H9 (cell line): ENCODE results near the gene MRM2. TPM values are rescaled to one million over a fixed set of nuclear protein-coding genes. Genes with fewer than 3 reads are reported as not detected.

Experiments
- DNase-seq: peaks from one replicate; pipeline ENCODE4 v3.0.0-alpha.2; 2017
- H2AFZ ChIP-seq: one replicate; pipeline ENCODE4 v1.6.1; 2013; ENCODE audit warnings: mild to moderate bottlenecking, low read length, control low read depth, moderate library complexity
- H2AK5ac ChIP-seq: 2 replicates; pipeline ENCODE4 v1.6.1; 2013; ENCODE audit warnings: low read length, control low read depth, mixed read lengths; ENCODE audit not compliant: insufficient read length
- H2BK120ac ChIP-seq: one replicate; pipeline ENCODE4 v1.6.1; 2013; ENCODE audit warnings: low read depth, mild to moderate bottlenecking, low read length, control low read depth, inconsistent platforms; ENCODE audit not compliant: poor library complexity, severe bottlenecking
- H2BK12ac ChIP-seq: 2 replicates; pipeline ENCODE4 v1.6.1; 2013; ENCODE audit warnings: low read length, control low read depth, mixed read lengths, low read depth; ENCODE audit not compliant: insufficient read length
- H2BK15ac ChIP-seq: 2 replicates; pipeline ENCODE4 v1.6.1; 2013; ENCODE audit warnings: low read depth, low read length, control low read depth
- H2BK20ac ChIP-seq: one replicate; pipeline ENCODE4 v1.6.1; 2013; ENCODE audit warnings: low read depth, mild to moderate bottlenecking, low read length, control low read depth, inconsistent platforms; ENCODE audit not compliant: poor library complexity, severe bottlenecking
- H2BK5ac ChIP-seq: 2 replicates; pipeline ENCODE4 v1.6.1; 2013; ENCODE audit warnings: low read length, control low read depth, mixed read lengths; ENCODE audit not compliant: insufficient read length
- H3K14ac ChIP-seq: 2 replicates; pipeline ENCODE4 v1.6.1; 2013; ENCODE audit warnings: low read length, control low read depth; ENCODE audit not compliant: insufficient read depth
- H3K18ac ChIP-seq: 2 replicates; pipeline ENCODE4 v1.6.1; 2013; ENCODE audit warnings: low read depth, mild to moderate bottlenecking, mixed read lengths, low read length, control low read depth; ENCODE audit not compliant: insufficient read length
- H3K23ac ChIP-seq: 2 replicates; pipeline ENCODE4 v1.6.1; 2013; ENCODE audit warnings: low read length, control low read depth, mixed read lengths, low read depth; ENCODE audit not compliant: insufficient read length
- H3K23me2 ChIP-seq: 2 replicates; pipeline ENCODE4 v1.6.1; 2013; ENCODE audit warnings: low read depth, mild to moderate bottlenecking, mixed read lengths, low read length, control low read depth; ENCODE audit not compliant: insufficient read length, poor library complexity, severe bottlenecking
- H3K27ac ChIP-seq: 2 replicates; pipeline ENCODE4 v1.5.1; 2013; ENCODE audit warnings: low read length, control low read depth, mixed read lengths, low read depth; ENCODE audit not compliant: insufficient read length
- H3K27me3 ChIP-seq: 2 replicates; pipeline ENCODE4 v1.6.1; 2013; ENCODE audit warnings: low read length, control low read depth, inconsistent platforms; ENCODE audit not compliant: insufficient read depth
- H3K4ac ChIP-seq: 2 replicates; pipeline ENCODE4 v1.6.1; 2013; ENCODE audit warnings: low read depth, mild to moderate bottlenecking, control low read depth, inconsistent platforms, low read length, moderate library complexity
- H3K4me1 ChIP-seq: 2 replicates; pipeline ENCODE4 v1.6.1; 2013; ENCODE audit warnings: low read length, control low read depth, inconsistent platforms; ENCODE audit not compliant: insufficient read depth
- H3K4me2 ChIP-seq: 2 replicates; pipeline ENCODE4 v1.6.1; 2013; ENCODE audit warnings: low read length, control low read depth, mixed read lengths; ENCODE audit not compliant: insufficient read length, insufficient read depth
- H3K56ac ChIP-seq: 2 replicates; pipeline ENCODE4 v1.6.1; 2013; ENCODE audit warnings: low read depth, mild to moderate bottlenecking, mixed read lengths, low read length, control low read depth; ENCODE audit not compliant: insufficient read length
- H3K79me1 ChIP-seq: 2 replicates; pipeline ENCODE4 v1.6.1; 2013; ENCODE audit warnings: low read depth, mild to moderate bottlenecking, moderate library complexity, low read length, control low read depth, inconsistent platforms; ENCODE audit not compliant: insufficient read depth, poor library complexity, severe bottlenecking
- H3K79me2 ChIP-seq: 2 replicates; pipeline ENCODE4 v1.6.1; 2013; ENCODE audit warnings: low read length, control low read depth, inconsistent platforms; ENCODE audit not compliant: insufficient read depth
- H3K9ac ChIP-seq: 2 replicates; pipeline ENCODE4 v1.6.1; 2013; ENCODE audit warnings: low read length, control low read depth, mixed read lengths; ENCODE audit not compliant: insufficient read length; ENCODE audit errors: extremely low read depth
- H3K9me3 ChIP-seq: one replicate; pipeline ENCODE4 v1.6.1; 2013; ENCODE audit warnings: low read depth, low read length, inconsistent platforms; ENCODE audit not compliant: control insufficient read depth
- H3T11ph ChIP-seq: one replicate; pipeline ENCODE4 v1.6.1; 2013; ENCODE audit warnings: mild to moderate bottlenecking, low read length, control low read depth, inconsistent platforms
- H4K20me1 ChIP-seq: one replicate; pipeline ENCODE4 v1.6.1; 2013; ENCODE audit not compliant: control insufficient read depth, insufficient read length, insufficient read depth
- H4K5ac ChIP-seq: 2 replicates; pipeline ENCODE4 v1.6.1; 2013; ENCODE audit warnings: low read depth, mild to moderate bottlenecking, mixed read lengths, low read length, control low read depth; ENCODE audit not compliant: insufficient read length
- H4K8ac ChIP-seq: replicated peaks from 2 replicates; pipeline ENCODE4 v1.6.1; 2013; ENCODE audit warnings: low read length, control low read depth, mixed read lengths, low read depth; ENCODE audit not compliant: insufficient read length
- H4K91ac ChIP-seq: 2 replicates; pipeline ENCODE4 v1.6.1; 2013; ENCODE audit warnings: low read depth, mild to moderate bottlenecking, moderate library complexity, mixed read lengths, low read length, control low read depth; ENCODE audit not compliant: insufficient read length
- H3K27ac Mint-ChIP-seq, 3 experiments: 2 replicates in 2 of 3; 3 replicates in 1 of 3; pipeline ENCODE4 v1.8.0; 2020 to 2021; ENCODE audit warnings: mixed read lengths in 3 of 3, mild to moderate bottlenecking in 1 of 3, moderate library complexity in 1 of 3
- H3K27me3 Mint-ChIP-seq: 2 replicates; pipeline ENCODE4 v1.8.0; 2021; ENCODE audit warnings: low read depth, mild to moderate bottlenecking, moderate library complexity, mixed read lengths
- H3K36me3 Mint-ChIP-seq, 3 experiments: 2 replicates in 2 of 3; 3 replicates in 1 of 3; pipeline ENCODE4 v1.8.0; 2020 to 2021; ENCODE audit warnings: low read depth in 3 of 3, mixed read lengths in 3 of 3; ENCODE audit not compliant: insufficient read depth in 1 of 3
- H3K4me1 Mint-ChIP-seq, 2 experiments: 2 replicates each; pipeline ENCODE4 v1.8.0; 2020; ENCODE audit warnings: mixed read lengths in 2 of 2
- H3K4me3 Mint-ChIP-seq, 2 experiments: 2 replicates in 1 of 2; 3 replicates in 1 of 2; pipeline ENCODE4 v1.8.0; 2020 to 2021; ENCODE audit warnings: mild to moderate bottlenecking in 2 of 2, mixed read lengths in 2 of 2, moderate library complexity in 1 of 2
- H3K9me3 Mint-ChIP-seq, 2 experiments: 2 replicates in 1 of 2; 3 replicates in 1 of 2; pipeline ENCODE4 v1.8.0; 2020; ENCODE audit warnings: mild to moderate bottlenecking in 2 of 2, mixed read lengths in 2 of 2, moderate library complexity in 1 of 2
- CTCF ChIP-seq: fragments of 200-600 bp; sonication (generic); conservative IDR thresholded peaks from 3 replicates; pipeline ENCODE4 v1.8.0; 2021; ENCODE audit warnings: antibody characterized with exemption, mild to moderate bottlenecking
- WGBS: extraction: QIAGEN DNeasy Blood & Tissue Kit; methylation state at CpG from one replicate; pipeline ENCODE4 v1.1.7; 2013; ENCODE audit warnings: missing lambda C conversion rate, low lambda C conversion rate, mixed read lengths; ENCODE audit not compliant: insufficient read length; ENCODE audit errors: extremely low coverage; 5-methylcytosine and 5-hydroxymethylcytosine counted together
- total RNA-seq: library from RNA; stranded (reverse); gene quantifications from 2 replicates; pipeline ENCODE4 v1.2.1, GENCODE V29; 2021

MRM2 gene
- total RNA-seq, 1 experiment from 2014 or later: 59.0 TPM

- no peak overlapping the region for H2AFZ ChIP-seq
- H3K23ac ChIP-seq: no peak overlapping the region
- H3K23me2 ChIP-seq: no peaks in the 10 kb centered on the region
- H2BK12ac ChIP-seq: no peak overlapping the region
- no peak overlapping the region for H3K4me2 ChIP-seq
- Mint-ChIP-seq H3K4me1 (no peaks in the 10 kb centered on the region), H3K4me3 (no peak overlapping the region), H3K36me3 (peaks cover 14 to 52% (median 31%) of the 10 kb centered on the region in 3 experiments), H3K27me3 (no peaks in the 10 kb centered on the region), H3K9me3 (peaks cover under 1% of the 10 kb centered on the region in 2 experiments; a peak in 1 of 5 replicates), H3K27ac (0 out of 7 replicates have a peak overlapping the region, but pooled peaks of 1 of the 3 experiments have one; percentile 57)
- no peak overlapping the region for H3K27ac ChIP-seq
- no peak overlapping the region for H2AK5ac ChIP-seq
- no peak overlapping the region for H3K4ac ChIP-seq
- H3K79me1 ChIP-seq: no peaks in the 10 kb centered on the region
- H2BK120ac ChIP-seq: no peak overlapping the region
- H4K91ac ChIP-seq: no peak overlapping the region
- no peak overlapping the region for H4K5ac ChIP-seq
- DNase-seq: no peak
- TF ChIP-seq CTCF: no peak
- H4K8ac ChIP-seq: no peak overlapping the region
- no peak overlapping the region for H2BK5ac ChIP-seq
- H2BK15ac ChIP-seq: no peak overlapping the region
- H3K18ac ChIP-seq: no peak overlapping the region
- H4K20me1 ChIP-seq: no peaks in the 10 kb centered on the region
- no peaks in the 10 kb centered on the region for H3K9me3 ChIP-seq
- no peak overlapping the region for H3T11ph ChIP-seq
- H2BK20ac ChIP-seq: no peak overlapping the region
- H3K9ac ChIP-seq: no peak overlapping the region
- no peaks in the 10 kb centered on the region for H3K27me3 ChIP-seq
- H3K79me2 ChIP-seq: no peaks in the 10 kb centered on the region
- H3K56ac ChIP-seq: no peak overlapping the region
- WGBS: no CpG with 5 or more reads among the region's 14 CpGs
- H3K14ac ChIP-seq: no peak overlapping the region
- no peaks in the 10 kb centered on the region for H3K4me1 ChIP-seq
Observed at GRCh38 chr7:2261611-2262010, 19.6 kb upstream of the MRM2 start.
